WERI-Rb-1 (cell line): ENCODE data around the gene AKIP1.

Source experiments
- DNase-seq: peaks from one replicate; pipeline ENCODE4 v3.0.0-alpha.2; 2020
- H3K27ac ChIP-seq: fragments of 250-450 bp; sonication (Bioruptor Pico); 2 replicates; pipeline ENCODE4 v1.5.1; 2020; ENCODE audit warnings: mild to moderate bottlenecking, moderate library complexity
- H3K27me3 ChIP-seq: fragments of 250-450 bp; sonication (Bioruptor Pico); 2 replicates; pipeline ENCODE4 v1.5.1; 2021; ENCODE audit warnings: mild to moderate bottlenecking, low read depth, moderate library complexity; ENCODE audit not compliant: insufficient read depth, severe bottlenecking
- H3K36me3 ChIP-seq: fragments of 250-450 bp; sonication (Bioruptor Pico); 2 replicates; pipeline ENCODE4 v1.5.1; 2020; ENCODE audit warnings: mild to moderate bottlenecking, moderate library complexity
- H3K4me3 ChIP-seq: 2 replicates; pipeline ENCODE4 v1.5.1; 2011; ENCODE audit warnings: low read depth, mild to moderate bottlenecking, control low read depth, low read length
- H3K9me3 ChIP-seq: fragments of 250-450 bp; sonication (Bioruptor Pico); 2 replicates; pipeline ENCODE4 v1.5.1; 2021; ENCODE audit warnings: mild to moderate bottlenecking, moderate library complexity; ENCODE audit not compliant: severe bottlenecking
- TF ChIP-seq, protein P1 (sequence below): IDR thresholded peaks from 2 replicates; pipeline ENCODE4 v1.5.1; 2011; ENCODE audit warnings: low read depth, mild to moderate bottlenecking, control low read depth, inconsistent platforms, low read length

Gene AKIP1

DNA sequence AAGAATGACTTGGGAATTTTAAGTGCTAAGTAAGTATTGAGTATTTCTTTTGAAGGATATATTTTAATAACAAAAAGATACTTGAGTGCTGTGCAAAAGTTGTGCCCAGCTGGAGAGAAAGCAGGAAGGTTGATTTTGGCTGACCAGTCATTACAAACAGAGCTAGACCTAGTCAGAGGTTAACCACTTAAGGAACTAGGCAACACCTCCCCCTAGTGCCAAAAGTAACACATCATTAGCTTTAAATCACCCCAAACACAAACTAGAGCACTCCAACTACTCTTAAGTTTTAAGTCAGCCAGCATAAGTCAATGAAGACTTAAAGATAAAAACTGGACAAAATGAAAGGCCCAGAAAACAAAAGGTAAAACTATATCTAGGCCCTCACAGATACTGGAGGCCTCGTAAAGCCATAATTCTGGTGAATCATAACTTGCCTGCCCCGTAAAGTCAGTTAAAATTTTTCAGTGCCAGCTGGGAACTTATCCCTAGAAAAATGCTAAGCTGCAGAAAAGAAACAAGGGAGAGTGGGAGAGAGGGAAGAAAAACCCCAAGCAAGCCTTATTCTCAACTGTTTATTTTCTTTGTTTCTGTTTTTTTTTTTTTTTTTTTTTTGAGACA is 48.7 kb downstream of the AKIP1 start:
- H3K36me3 ChIP-seq = peaks cover 7% of the 10 kb centered on the region
- no peak overlapping the region for H3K27ac ChIP-seq
- DNase-seq = peak; percentile 31
- TF ChIP-seq, protein P1, sequence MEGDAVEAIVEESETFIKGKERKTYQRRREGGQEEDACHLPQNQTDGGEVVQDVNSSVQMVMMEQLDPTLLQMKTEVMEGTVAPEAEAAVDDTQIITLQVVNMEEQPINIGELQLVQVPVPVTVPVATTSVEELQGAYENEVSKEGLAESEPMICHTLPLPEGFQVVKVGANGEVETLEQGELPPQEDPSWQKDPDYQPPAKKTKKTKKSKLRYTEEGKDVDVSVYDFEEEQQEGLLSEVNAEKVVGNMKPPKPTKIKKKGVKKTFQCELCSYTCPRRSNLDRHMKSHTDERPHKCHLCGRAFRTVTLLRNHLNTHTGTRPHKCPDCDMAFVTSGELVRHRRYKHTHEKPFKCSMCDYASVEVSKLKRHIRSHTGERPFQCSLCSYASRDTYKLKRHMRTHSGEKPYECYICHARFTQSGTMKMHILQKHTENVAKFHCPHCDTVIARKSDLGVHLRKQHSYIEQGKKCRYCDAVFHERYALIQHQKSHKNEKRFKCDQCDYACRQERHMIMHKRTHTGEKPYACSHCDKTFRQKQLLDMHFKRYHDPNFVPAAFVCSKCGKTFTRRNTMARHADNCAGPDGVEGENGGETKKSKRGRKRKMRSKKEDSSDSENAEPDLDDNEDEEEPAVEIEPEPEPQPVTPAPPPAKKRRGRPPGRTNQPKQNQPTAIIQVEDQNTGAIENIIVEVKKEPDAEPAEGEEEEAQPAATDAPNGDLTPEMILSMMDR = peak; percentile 71
- no peaks in the 10 kb centered on the region for H3K9me3 ChIP-seq
- no peak overlapping the region for H3K4me3 ChIP-seq
- no peaks in the 10 kb centered on the region for H3K27me3 ChIP-seq

DNA sequence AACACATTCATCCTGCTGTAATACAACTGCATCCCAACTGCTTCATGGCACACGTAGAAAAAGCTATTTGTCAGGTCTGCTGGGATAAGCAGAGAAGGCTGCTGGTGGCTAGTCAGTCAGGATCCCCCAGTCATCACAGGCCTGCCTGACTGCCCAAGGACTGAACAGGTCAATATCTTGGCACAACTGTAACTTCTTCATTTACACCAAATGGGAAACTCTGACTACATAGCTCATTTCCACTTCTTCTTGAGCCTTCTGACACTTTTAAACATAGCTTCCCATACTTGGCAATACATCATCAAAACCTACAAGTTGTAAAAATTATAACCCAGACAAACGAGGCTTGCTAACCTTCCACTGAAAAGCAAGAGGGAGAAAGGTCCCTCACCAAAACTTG is 50.4 kb downstream of the AKIP1 start:
- no peak for DNase-seq
- Histone ChIP-seq H3K4me3 (no peak overlapping the region), H3K27me3 (no peaks in the 10 kb centered on the region), H3K9me3 (no peaks in the 10 kb centered on the region), H3K36me3 (peaks cover 3% of the 10 kb centered on the region), H3K27ac (no peak overlapping the region)
- TF ChIP-seq, protein P1 = no peak

DNA sequence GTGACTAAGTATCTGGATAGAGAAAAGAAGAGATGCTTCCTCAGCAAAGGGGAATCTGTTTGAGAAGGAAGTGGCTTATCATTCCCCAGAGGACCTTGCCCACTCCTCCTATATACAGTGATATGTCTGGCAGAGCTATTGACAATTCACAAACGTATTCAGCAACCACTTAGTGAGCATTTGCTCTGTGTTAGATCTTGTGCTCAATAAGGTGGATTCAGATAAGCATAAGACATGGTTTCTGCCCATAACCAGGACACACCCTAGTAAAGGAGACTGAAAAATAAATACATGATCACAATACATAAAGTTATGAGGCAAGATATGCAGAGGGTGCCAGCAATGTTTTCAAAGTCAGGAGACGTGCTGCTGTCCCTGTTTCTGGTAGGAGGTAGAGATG is 51.9 kb downstream of the AKIP1 start:
- Histone ChIP-seq H3K27me3 (no peaks in the 10 kb centered on the region), H3K27ac (no peak overlapping the region), H3K36me3 (peaks cover 3% of the 10 kb centered on the region), H3K9me3 (no peaks in the 10 kb centered on the region), H3K4me3 (no peak overlapping the region)
- TF ChIP-seq, protein P1 = no peak
- DNase-seq = no peak

DNA sequence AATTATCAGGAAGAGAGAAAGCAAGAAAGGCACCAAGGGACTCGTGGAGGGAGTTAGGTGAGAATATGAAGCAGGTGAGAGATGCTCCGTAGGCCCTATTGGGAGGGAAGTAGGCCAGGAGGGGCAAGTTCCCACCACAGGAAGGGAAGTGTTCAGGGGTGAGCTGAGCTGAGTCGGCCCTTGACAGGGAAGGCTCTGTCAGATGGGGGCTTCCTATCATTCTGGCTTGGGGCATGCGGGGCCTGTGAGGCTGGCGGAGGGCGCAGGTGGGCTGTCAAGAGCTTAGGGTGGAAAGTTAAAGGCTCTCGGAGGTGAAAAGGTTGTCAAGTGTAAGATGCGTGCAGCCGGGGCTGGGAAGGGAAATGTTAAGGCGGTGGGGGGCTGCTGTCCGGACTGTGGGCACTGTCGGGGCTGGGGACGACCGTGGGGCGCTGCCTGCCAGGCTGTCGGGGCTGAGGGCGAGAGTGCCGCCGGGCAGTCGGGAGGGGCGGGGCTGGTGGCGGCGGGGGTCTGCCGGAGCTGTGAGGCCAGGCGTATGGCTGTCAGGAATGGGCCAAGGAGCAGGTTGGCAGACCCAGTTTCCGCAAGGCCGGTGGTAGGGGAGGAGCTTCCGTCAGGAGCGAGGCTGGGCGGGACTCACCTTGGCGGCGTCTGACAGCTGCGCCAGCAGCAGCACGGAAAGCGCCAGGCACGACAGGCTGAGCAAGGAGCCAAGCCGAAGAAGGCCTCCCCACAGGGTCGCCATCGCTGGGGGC is 52.8 kb downstream of the AKIP1 start:
- Histone ChIP-seq H3K9me3 (no peaks in the 10 kb centered on the region), H3K27ac (peak overlapping the region; percentile 91), H3K36me3 (peaks cover 3% of the 10 kb centered on the region), H3K27me3 (no peaks in the 10 kb centered on the region), H3K4me3 (peak overlapping the region; percentile 57)
- DNase-seq = peak; percentile 80
- TF ChIP-seq, protein P1 = no peak

DNA sequence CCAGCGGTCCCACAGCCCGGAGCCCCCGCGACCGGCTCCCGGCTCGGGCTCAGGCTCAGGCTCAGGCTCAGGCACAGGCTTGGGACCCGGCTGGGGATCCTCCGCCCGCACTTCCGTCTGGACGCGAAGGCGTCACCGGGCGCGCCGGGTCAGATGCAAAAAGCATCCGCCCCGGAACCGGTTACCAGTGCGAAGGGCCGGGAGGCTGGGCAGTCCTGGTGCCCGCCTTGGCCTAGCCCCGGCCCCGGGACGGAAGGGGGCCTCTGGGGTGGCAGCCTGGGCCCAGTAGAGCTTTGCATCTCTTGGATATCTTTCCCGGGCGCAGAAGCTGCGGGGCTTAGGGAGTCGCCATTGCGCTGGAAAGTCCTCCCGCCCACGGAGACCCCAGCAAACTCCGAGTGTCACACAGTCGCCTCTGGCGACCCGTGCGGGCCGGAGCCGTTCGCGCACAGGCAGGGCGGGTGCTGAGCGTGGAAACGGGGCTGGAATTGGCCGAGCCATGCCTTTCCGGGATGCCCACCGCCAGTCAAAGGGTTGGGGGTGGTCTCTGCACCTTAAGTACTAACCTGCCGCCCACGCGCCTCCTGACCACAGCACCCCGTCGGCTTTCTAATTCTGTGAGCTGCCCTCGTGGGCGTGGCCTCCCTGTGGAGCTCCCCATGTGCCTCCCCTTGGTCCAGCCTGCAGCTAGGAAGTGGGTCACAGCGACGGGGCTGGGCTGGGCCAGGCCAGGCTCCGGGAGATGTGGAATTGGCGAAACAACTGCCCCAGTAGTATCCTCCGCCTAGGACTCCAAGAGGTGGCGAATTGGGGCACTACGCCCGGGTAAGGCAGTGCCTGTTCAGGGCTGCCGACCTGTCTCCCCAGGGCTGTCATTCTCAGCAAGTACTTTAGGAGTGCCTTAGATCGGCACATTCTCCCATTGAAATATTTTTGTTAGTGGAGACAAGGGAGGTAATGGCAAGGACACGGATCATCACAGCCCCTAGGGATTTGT is 53.6 kb downstream of the AKIP1 start, which contains the start of gene TMEM9B:
Gene TMEM9B, minus strand, starts transcription at position 119 of the 997 bp plus-strand sequence. CDS start 129 bp downstream, outside the sequence.
- peak within 1 kb of the TSS; percentile 57 for H3K4me3 ChIP-seq
- no peaks in the 10 kb centered on the region for H3K27me3 ChIP-seq
- no peaks in the 10 kb centered on the region for H3K9me3 ChIP-seq
- TF ChIP-seq, protein P1 = no peak
- H3K36me3 ChIP-seq = peaks cover 3% of the 10 kb centered on the region
- DNase-seq = peak; percentile 90
- peak within 1 kb of the TSS; percentile 91 for H3K27ac ChIP-seq
